NOMO-1 treated with dmso at 0.1 percent for 144 hours (cell line): Measurements from ENCODE around the gene CNTN5.

ENCODE experiments used
- DNase-seq: peaks from one replicate; lab custom pipeline; 2025; ENCODE audit not compliant: unreplicated experiment; lab: John Stamatoyannopoulos, UW

CNTN5 gene

GRCh38 chr11:100294748-100295147 lies 1274.0 kb downstream of the CNTN5 start:
- no peak for DNase-seq

- no peak for DNase-seq
These were observed 1275.4 kb downstream of the CNTN5 start for GRCh38 chr11:100296051-100296679.

- no peak for DNase-seq
These were observed 1276.8 kb downstream of the CNTN5 start for GRCh38 chr11:100297516-100297915.

DNA sequence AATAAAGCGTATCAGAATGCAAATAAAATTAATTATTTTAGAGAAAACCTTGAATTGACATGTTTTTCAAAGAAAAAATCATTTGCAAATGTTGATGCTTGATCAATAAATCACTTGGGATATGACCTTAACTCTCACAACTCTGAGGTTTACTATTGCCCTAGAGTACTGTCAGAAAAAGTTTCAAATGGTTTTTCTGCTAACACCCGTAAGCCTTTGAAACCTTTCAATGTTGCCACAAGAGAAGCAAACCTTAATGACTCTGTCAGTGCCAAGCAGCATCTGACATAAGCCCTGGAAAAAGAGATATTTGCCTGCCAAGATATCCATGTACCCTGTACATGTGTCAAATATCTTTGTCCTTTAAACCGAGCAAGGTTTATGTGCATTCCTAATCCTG lies 1282.1 kb downstream of the CNTN5 start:
- DNase-seq, result no peak

DNA sequence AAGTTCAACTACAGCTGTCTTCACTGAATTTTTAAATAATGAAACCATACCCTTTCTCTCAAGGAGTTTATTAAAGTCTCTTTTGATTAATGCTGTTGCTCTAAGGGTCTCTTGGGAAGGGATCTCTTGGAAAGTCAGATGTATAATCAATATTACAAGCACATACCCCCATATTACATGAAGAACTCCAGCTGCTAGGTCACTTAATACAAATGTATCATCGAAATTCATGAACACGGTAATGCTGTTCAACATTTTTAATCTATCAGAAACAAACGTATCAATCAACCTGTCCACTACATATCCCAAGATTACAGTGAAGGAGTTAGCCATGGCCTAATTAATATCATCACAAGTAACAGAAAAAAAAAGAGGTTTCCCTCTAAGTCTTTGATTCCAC lies 1283.1 kb downstream of the CNTN5 start:
- no peak for DNase-seq

DNA sequence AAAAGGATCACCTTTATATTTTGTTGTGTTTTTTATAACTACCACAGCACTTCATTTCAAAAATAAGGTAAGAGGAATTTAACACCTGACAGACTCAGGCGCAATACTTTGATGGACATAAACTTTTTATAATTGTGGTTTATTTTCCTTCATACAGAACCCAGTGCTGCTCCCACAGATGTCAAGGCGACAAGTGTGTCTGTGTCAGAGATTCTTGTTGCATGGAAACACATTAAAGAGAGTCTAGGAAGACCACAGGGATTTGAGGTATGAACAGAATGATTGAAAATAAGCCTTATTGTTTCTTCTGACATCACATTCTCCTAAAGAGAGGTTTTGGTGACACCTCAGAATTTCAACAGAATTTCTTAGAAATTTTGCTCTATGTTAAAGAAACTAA lies 1287.5 kb downstream of the CNTN5 start:
- no peak for DNase-seq

GRCh38 chr11:100315946-100316345 lies 1295.2 kb downstream of the CNTN5 start:
- DNase-seq, result no peak

GRCh38 chr11:100316952-100317351 lies 1296.2 kb downstream of the CNTN5 start:
- DNase-seq, result no peak

DNA sequence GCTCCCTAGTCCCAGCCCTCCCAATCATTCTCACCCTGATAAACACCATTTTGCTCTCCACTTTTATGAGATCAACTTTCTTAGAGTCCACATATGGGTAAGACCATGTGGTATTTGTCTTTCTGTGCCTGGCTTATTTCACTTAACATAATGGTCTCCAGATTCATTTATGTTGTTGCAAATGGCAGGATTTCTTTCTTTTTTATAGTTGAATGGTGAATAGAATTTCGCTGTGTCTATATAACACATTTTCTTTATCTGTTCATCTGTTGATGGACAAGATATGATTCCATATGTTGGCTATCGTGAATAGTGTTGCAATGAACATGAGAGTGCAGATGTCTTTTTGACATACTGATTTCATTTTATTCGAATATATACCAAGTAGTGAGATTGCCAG lies 1298.9 kb downstream of the CNTN5 start:
- no peak for DNase-seq

GRCh38 chr11:100328626-100329340 lies 1308.0 kb downstream of the CNTN5 start:
- no peak for DNase-seq

DNA sequence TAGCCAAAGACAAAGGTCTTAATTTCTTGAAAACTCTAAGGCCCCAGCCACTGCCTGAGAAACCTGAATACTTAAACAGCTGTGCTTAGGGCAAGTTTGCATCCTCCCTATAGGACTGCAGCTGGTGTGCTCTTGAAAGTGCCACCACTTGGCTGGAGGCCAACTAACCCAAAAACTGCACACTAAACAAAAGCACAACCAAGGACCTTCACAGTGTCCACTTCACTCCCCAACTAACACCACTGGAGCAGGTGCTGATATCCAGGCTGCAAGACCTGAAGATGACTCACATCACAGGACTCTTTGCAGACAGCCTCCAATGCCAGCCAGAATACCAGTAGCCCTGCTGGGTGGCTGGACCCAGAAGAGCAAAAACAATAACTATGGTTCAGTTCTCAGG lies 1308.6 kb downstream of the CNTN5 start:
- no peak for DNase-seq

GRCh38 chr11:100336873-100337272 lies 1316.1 kb downstream of the CNTN5 start:
- DNase-seq, result no peak

DNA sequence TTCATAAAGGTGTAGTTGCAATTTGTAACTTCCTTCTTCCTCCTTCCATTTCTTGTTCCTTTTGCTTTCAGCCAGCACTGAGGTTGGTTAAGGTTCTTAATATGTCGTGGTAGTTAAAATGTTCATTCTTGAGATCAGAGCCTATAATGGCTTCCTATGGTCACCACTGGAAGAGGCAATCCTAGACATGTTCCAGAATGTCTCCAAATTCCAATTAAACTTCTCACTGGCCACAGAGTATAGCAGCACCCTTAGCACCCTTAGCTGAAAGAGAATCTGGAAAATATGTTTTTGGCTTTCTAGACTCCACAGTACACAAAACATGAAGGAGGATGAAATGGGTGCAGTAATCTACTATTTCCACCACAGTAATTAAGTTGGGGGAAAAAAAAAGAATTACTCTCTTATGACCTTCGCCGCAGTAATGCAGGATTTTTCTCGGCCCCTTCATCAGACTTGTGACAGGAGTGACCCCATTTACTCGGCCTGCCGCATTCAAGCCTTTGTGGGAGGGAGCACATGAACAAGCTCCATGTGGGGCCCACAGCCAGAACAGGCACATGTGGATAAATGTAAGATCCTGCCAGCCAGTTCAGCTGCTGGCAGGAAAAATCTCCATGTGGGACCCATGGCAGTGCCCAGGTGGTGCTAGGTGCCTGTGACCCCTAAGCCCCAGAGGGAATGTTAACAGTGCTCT lies 1317.5 kb downstream of the CNTN5 start:
- DNase-seq, result no peak

GRCh38 chr11:100340466-100341319 lies 1319.9 kb downstream of the CNTN5 start:
- DNase-seq, result no peak

- DNase-seq, result no peak
These were observed 1332.3 kb downstream of the CNTN5 start for GRCh38 chr11:100353083-100353482.

DNA sequence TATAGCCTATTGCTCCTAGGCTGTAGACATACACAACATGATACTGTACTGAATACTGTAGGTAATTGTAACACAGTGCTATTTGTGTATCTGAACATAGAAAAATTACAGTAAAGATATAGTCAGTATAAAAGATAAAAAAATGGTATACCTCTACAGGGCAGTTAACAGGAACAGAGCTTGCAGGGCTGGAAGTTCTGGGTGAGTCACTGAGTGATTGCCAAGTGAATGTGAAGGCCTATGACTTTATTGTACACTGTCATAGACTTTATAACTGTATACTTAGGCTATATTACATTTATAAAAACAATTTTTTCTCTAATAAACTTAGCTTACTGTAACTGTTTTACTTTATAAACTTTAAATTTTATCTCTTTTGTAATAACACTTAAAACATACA lies 1334.0 kb downstream of the CNTN5 start:
- no peak for DNase-seq

DNA sequence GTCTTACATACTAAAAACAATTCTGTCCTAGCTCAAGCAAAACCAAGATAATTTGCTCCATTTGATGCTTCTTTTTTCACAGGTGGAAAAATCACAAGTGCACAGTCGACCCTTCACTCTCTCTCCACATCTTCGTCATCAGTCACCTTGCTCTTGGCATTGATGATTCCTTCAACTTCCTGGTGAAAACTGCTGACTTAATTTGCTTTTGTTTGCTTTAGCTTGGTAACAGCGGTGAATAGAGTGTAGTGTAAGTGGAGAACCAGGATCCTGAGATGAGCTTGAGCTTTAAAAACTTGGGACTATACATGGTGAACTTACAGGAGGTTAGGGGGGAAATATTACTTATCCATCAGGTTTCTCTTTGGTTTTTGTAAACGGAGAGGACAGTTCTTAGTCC lies 1335.3 kb downstream of the CNTN5 start:
- DNase-seq, result no peak

DNA sequence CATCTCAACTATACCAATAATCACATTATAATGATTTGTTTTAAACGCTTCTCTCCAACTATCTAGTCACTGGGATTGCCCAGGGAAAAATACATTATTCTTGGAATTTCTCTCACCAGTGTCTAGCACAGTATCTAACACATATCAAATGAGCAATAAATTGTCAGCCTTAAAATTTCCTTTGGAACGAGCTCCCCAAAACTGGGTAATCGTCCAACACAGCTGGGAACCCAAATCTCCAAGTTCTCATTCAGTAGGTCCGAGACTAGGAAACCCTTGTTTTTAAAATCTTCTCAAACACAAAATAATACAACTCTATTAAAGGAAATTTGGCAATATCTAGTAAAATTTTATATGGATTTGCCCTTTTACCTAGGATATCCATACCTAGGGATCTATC lies 1338.5 kb downstream of the CNTN5 start:
- DNase-seq, result no peak

DNA sequence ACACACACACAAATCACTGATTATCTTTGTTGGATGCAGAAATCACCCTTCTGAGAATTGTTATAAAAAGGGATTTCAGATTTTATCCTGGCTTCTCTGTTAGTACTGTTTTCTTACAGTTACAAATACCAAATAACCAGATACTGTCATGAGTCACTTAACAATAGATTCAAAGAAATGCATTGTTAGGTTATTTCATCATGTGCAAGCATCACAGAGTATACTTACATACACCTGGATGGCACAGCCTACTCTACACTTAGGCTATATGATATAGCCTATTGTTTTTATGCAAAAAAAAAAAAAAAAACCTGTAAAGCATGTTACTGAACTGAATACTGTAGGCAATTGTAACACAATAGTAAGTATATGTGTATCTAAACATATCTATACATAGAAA lies 1347.1 kb downstream of the CNTN5 start:
- DNase-seq, result no peak

GRCh38 chr11:100383357-100383865 lies 1362.7 kb downstream of the CNTN5 start:
- DNase-seq, result no peak

- DNase-seq, result no peak
These were observed 1375.5 kb downstream of the CNTN5 start for GRCh38 chr11:100396266-100396665.
